ENCODE data around the gene CLHC1.
A peak's percentile ranks its signal among the peaks of the same experiment; 100 is the strongest.
"Not testable (repeated sequence)": the region's sequence is repeated elsewhere in the genome, so short reads cannot be mapped to it uniquely, and the experiment has no call there.

The CLHC1 gene

DNA sequence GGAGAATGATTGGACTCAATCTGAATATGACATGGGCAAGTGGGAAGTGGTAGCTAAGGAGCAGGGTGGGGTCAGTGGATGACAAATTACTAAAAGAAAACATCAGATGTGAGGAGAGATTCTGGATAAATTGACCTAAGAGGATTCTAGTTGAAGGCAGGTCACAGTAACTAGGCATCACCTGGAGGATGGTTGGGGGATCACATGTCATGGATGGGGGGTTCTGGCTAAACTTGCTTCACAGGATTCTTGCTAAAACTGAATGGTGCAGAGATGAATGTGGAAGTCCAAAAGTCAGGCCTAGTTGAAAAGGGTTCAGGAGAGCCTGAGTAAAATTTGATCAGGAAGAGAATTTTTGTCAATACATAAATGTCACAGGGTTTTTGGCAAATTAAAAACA is 18.3 kb downstream of the CLHC1 start:
- no peaks in the 10 kb centered on the region for H3K4me1 Mint-ChIP-seq
- ATAC-seq: no peak
- H3K9me3 Mint-ChIP-seq: no peaks in the 10 kb centered on the region
- no peaks in the 10 kb centered on the region for H3K36me3 Mint-ChIP-seq
- no peak overlapping the region for H3K4me3 Mint-ChIP-seq
- DNase-seq (ENCODE audit: low spot score in 2 of 2): no peak
- H3K27ac Mint-ChIP-seq: no peak overlapping the region

DNA sequence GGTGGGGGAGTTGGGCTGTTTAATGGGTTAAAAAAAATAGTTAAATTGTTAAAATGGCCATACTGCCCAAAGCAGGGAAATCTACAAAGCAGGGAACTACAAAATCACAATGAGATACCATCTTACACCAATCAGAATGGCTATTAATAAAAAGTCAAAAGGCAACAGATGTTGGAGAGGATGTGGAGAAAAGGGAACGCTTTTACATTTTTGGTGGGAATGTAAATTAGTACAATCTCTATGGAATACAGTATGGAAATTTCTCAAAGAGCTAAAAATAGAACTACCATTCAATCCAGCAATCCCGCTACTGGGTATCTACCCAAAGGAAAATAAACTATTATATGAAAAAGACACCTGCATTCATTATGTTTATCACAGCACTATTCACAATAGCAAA is 27.1 kb downstream of the CLHC1 start:
- H3K4me3 Mint-ChIP-seq: no peak overlapping the region
- peaks cover 7% of the 10 kb centered on the region for H3K9me3 Mint-ChIP-seq
- H3K27ac Mint-ChIP-seq: no peak overlapping the region
- no peaks in the 10 kb centered on the region for H3K36me3 Mint-ChIP-seq
- H3K4me1 Mint-ChIP-seq: no peaks in the 10 kb centered on the region
- DNase-seq (ENCODE audit: low spot score in 2 of 2): no peak
- ATAC-seq: no peak

DNA sequence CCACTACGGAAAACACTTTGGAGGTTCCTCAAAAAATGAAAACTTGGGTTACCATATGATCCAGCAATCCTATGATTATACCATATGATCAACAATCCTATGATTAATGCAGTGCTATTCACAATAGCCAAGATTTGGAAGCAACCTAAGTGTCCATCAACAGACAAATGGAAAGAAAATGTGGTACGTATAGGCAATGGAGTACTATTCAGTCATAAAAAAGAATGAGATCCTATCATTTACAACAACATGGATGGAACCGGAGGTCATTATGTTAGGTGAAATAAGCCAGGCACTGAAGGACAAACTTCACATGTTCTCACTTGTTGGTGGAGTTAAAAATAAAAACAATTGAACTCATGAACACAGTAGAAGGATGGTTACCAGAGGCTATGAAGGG is 27.6 kb downstream of the CLHC1 start:
- ATAC-seq (no peak), DNase-seq (ENCODE audit: low spot score in 2 of 2) (no peak)
- Mint-ChIP-seq H3K27ac (no peak overlapping the region), H3K36me3 (no peaks in the 10 kb centered on the region), H3K9me3 (peaks cover 9% of the 10 kb centered on the region), H3K4me1 (no peaks in the 10 kb centered on the region), H3K4me3 (no peak overlapping the region)

DNA sequence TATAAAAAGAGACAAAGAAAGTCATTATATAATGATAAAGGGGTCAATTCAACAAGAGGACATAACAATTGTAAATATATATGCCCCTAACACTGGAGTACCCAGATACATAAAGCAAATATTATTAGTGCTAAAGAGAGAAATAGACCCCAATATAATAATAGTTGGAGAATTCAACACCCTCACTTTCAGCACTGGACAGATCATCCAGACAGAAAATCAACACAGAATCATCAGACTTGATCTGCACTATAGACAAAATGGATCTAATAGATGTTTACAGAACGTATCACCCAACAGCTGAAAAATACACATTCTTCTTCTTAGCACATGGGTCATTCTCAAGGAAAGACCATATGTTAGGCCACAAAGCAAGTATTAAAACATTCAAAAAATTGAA is 31.7 kb downstream of the CLHC1 start:
- H3K4me1 Mint-ChIP-seq: no peaks in the 10 kb centered on the region
- peaks cover 13% of the 10 kb centered on the region for H3K9me3 Mint-ChIP-seq
- no peak for ATAC-seq
- DNase-seq (ENCODE audit: low spot score in 2 of 2): no peak
- H3K4me3 Mint-ChIP-seq: no peak overlapping the region
- H3K27ac Mint-ChIP-seq: no peak overlapping the region
- peaks cover 6% of the 10 kb centered on the region for H3K36me3 Mint-ChIP-seq

DNA sequence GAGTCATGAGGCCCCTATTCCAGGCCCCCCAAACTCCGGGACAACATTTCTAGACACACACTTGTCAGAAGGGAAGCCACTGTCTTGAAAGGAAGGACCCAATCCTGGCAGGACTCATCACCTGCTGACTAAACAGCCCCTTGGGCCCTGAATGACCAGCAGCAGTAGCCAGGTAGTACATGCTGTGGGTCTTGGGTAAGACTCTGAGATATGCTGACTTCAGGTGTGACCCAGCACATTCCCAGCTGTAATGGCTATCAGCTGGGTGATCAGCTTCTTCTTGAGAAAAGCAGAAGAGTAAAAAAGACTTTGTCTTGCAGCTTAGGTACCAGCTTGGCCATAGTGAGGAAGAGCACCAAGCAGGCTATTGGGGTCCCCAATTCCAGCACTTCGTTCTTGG is 35.6 kb downstream of the CLHC1 start:
- ATAC-seq: no peak
- H3K4me1 Mint-ChIP-seq: no peaks in the 10 kb centered on the region
- H3K9me3 Mint-ChIP-seq: peaks cover 14% of the 10 kb centered on the region
- DNase-seq (ENCODE audit: low spot score in 2 of 2): no peak
- H3K4me3 Mint-ChIP-seq: no peak overlapping the region
- peaks cover 6% of the 10 kb centered on the region for H3K36me3 Mint-ChIP-seq
- H3K27ac Mint-ChIP-seq: no peak overlapping the region

DNA sequence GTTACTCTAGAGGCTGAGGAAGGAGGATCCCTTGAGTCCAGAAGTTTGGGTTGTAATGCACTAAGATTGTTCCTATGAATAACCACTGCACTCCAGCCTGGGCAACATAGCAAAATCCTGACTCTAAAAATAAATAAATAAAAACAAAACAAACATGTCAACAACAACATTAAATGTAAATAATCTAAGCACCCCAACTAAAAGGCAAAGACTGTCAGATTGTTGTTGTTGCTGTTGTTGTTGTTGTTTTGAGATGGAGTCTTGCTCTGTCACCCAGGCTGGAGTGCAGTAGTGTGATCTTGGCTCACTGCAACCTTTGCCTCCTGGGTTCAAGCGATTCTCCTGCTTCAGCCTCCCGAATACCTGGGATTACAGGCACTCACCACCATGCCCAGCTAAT is 40.2 kb downstream of the CLHC1 start:
- H3K9me3 Mint-ChIP-seq; DNase-seq (ENCODE audit: low spot score in 2 of 2); H3K4me1 Mint-ChIP-seq; H3K36me3 Mint-ChIP-seq; H3K27ac Mint-ChIP-seq; ATAC-seq; H3K4me3 Mint-ChIP-seq: not testable (repeated sequence)

DNA sequence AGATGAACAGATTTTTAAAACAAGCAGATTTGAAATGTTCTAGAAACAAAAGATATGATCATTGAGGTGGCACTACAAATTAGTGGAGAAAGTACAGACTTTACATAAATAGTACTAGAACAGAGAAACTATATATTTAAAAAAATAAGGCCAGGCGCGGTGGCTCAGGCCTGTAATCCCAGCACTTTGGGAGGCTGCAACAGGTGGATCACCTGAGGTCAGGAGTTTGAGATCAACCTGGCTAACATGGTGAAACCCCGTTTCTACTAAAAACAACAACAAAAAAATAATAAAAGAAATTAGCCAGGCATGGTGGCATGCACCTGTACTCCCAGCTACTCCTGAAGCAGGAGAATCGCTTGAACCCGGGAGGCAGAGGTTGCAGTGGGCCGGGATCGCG is 45.3 kb downstream of the CLHC1 start:
- not testable (repeated sequence) for DNase-seq (ENCODE audit: low spot score in 2 of 2); H3K27ac Mint-ChIP-seq; H3K4me1 Mint-ChIP-seq; H3K36me3 Mint-ChIP-seq; H3K4me3 Mint-ChIP-seq; ATAC-seq; H3K9me3 Mint-ChIP-seq

DNA sequence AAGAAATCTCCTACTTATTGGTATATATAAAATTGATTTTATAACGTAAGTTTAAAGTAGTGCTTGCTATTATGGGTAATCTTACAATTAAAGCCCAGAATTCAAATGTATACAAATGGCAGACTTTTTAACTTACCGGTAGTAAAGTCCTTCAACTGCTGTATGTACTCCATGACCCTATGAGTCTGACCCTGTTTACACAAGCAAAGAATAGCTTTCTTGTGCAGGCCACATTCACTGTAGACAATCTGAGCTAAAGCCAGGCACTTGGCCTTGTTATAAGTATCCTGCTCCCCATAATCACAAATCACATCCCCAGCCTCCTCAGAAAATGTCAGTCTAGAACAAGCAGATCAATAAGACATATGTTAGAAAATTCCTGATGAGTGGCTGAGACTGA is 51.7 kb downstream of the CLHC1 start:
- ATAC-seq (no peak), DNase-seq (ENCODE audit: low spot score in 2 of 2) (no peak)
- H3K27ac Mint-ChIP-seq: no peak overlapping the region
- no peaks in the 10 kb centered on the region for H3K36me3 Mint-ChIP-seq
- H3K9me3 Mint-ChIP-seq: no peaks in the 10 kb centered on the region
- no peak overlapping the region for H3K4me3 Mint-ChIP-seq
- H3K4me1 Mint-ChIP-seq: no peaks in the 10 kb centered on the region

DNA sequence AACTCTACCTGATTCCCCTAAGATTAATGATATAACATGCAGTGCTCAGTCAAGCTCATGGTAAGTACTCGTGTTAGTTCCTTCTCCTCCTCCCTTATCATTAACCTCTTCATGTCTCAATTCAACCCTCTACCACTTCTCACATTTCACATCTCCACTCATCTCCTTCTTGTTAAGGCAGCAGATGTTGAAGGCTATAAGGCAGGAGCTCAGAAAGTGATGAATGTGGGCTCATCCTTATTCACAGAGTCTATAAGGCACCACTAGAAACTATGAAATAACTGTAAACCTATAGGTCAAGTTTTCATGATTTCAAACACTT is 56.0 kb downstream of the CLHC1 start:
- no peak for DNase-seq (ENCODE audit: low spot score in 2 of 2)
- Mint-ChIP-seq H3K36me3 (no peaks in the 10 kb centered on the region), H3K27ac (no peak overlapping the region), H3K9me3 (no peaks in the 10 kb centered on the region), H3K4me3 (no peak overlapping the region), H3K4me1 (no peaks in the 10 kb centered on the region)
- no peak for ATAC-seq

DNA sequence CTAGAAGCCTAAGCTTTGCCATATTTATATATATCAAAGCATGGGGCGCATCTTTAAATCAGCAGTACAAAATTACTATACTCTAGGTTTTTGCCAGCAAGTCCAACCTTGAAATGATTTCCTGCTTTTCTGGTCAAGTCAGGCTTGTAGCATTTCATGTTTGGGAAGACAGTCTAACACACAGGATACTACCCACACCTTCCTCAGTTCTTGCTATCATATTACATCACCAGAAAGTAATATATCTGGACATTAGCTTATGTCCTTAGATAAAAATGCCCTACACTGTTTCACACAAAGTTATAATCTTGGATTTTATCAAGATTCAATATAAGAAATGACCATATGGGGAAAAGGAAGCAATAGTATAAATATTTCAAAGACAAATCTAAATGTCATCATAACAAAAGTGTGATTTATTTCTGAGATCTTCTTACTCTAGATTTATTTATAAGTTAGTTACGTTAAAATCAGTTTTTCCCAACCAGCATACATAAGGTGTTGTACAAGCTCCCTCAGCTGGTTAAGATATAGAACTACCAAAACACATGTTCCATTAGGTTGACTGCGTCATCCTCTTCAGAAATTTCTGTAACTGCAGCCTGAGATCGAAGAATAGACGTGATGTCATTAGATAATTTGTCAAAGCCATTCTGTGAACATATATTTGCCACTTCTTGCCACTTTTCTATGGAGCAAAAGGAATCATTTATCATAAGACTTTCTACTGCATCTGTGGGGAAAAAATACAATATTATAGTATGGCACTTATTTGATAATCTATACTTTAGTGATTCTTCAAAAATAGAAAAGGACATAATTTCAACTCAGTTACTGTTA is 56.6 kb downstream of the CLHC1 start:
- no peak overlapping the region for H3K27ac Mint-ChIP-seq

DNA sequence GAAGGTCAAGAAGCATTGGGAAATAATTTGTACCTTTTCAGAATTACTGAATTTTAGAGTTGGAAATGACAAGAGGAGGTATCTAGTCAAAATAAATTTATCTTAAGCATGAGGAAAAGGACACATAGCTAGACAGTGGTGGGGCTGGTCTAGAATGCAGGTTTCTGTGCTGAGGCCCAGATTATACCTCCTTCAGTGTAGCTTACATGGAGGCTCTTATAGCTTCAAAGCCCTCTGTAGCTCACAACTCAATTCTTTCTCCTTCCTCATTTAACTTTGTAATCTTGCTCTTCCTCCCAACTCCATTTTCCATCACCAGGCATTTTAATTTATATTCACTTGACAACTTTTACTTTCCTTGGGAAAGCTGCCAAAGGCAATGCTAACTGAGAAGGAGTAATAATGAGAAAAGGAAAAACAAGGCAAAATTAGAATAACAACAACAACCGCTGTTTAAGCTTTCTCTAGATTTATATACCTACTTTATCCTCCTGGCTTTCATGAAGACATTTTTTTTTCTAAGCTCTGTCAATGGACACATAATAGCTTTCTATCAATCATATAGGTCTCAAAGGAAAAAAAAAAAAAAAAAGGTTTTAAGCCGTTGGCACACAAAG is 58.5 kb downstream of the CLHC1 start:
- Mint-ChIP-seq H3K9me3 (no peaks in the 10 kb centered on the region), H3K4me3 (no peak overlapping the region), H3K4me1 (no peaks in the 10 kb centered on the region), H3K27ac (no peak overlapping the region), H3K36me3 (no peaks in the 10 kb centered on the region)
- no peak for DNase-seq (ENCODE audit: low spot score in 2 of 2)
- no peak for ATAC-seq

More for the DNA sequence above, 56.6 kb downstream of the CLHC1 start:
- no peaks in the 10 kb centered on the region for H3K36me3 Mint-ChIP-seq
- H3K9me3 Mint-ChIP-seq: no peaks in the 10 kb centered on the region
- H3K4me3 Mint-ChIP-seq: no peak overlapping the region
- DNase-seq (ENCODE audit: low spot score in 2 of 2) (no peak), ATAC-seq (peak; percentile 75)
- H3K4me1 Mint-ChIP-seq: no peaks in the 10 kb centered on the region

DNA sequence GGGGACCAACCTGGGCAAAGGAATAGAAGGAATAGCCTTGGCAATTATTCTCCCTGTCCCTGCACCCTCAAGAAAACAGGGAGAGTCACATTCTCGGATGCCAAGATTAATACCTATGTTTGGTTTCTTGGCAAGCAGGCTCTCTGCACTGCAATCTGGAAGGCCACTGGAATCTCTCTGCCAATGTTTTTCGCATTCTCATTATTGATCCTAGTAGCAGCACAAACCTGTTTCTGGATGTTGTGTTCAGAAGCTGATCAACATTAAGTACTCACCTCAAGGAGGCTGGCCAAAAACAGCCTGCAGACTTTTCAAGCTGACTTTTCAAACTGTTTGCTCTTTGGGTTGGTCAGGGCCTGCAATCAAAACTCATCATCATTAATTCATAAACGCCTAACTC is 62.2 kb downstream of the CLHC1 start:
- Mint-ChIP-seq H3K27ac (no peak overlapping the region), H3K4me1 (no peaks in the 10 kb centered on the region), H3K9me3 (no peaks in the 10 kb centered on the region), H3K4me3 (no peak overlapping the region), H3K36me3 (no peaks in the 10 kb centered on the region)
- DNase-seq (ENCODE audit: low spot score in 2 of 2) (no peak), ATAC-seq (no peak)

DNA sequence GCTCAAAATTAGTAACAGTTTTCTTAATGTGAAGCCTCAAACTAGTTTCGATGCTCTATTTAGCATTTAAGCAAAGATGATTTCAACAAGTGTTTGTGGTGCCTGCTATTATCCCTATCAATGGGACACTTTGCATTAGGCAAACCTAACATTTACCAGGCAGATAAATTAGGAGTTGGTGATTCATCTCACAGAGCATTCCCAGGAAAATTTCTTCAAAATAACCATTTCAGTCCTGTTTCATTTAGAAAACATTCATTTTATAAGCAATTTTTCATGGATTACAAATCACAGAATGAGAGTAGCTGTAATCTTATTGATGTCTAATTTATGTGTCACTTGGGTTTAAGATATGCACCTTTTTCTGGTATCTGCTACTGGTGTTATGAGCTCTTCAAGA is 62.7 kb downstream of the CLHC1 start:
- ATAC-seq: no peak

DNA sequence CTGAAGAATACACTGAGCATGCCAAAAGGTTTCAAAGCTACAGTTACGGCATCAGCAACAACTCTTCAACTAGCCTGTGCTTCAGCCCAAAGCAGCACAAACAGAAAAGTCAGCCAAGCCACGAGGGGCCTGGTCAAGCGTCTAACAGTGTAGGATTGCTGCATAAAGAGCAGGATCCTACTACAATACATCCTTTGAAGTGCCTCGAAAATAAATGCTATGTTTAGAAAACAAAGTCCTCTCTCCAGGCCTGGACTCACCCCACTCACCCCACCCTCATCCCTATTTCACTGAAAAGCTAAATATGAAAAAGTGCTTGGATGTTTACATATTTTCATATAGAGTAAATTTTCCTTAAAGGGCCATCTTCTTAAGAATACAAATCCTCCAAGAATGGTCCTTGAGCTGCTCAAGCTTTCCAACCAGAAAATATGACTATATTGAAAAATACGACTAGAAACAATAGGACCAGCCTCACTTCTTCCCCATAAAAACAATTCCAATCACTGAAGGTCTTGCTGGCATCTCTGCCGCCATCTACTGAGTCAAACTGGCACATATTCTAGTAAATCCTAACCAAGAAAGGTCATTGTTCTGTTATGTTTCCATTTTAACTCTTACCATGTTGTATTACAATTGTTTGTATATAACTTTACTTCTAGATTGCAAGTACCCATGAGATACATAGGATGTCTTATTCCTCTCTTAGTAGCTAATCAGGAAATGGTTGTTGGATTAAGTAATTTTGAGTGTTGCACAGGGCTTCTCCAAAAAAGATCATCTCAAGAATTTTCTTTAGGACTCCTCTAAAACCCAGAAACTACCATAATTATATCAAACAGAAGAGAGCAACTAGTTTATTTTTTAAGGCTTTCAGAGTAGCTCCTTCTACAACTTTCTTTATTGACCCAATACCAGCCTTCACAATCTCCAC is 63.6 kb downstream of the CLHC1 start:
- ATAC-seq (peak; percentile 32), DNase-seq (ENCODE audit: low spot score in 2 of 2) (no peak)
- H3K4me1 Mint-ChIP-seq: no peaks in the 10 kb centered on the region

More for the DNA sequence above, 62.7 kb downstream of the CLHC1 start:
- Mint-ChIP-seq H3K4me1 (no peaks in the 10 kb centered on the region), H3K27ac (no peak overlapping the region), H3K4me3 (no peak overlapping the region), H3K9me3 (no peaks in the 10 kb centered on the region), H3K36me3 (no peaks in the 10 kb centered on the region)
- no peak for DNase-seq (ENCODE audit: low spot score in 2 of 2)

DNA sequence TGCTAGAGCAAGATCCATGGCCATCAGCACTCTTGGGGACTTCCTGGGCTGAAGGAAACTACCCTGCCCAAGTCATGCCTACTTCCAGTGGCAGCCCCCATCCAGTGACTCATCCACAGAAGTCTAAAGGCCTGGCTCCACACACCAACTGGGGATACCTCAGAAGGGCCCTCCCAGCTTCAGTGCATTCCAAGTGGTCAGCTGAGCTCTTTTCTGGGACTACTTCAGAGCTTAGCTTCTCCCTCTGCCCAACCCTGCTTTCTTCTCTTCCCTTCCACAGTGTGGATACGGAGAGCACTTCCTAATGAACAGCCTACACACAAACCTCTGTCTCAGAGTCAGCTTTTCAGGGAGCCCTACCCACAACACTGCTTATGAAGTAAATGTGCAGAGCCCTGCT is 66.5 kb downstream of the CLHC1 start:
- ATAC-seq: no peak
- Mint-ChIP-seq H3K4me1 (no peaks in the 10 kb centered on the region), H3K27ac (no peak overlapping the region), H3K9me3 (no peaks in the 10 kb centered on the region), H3K4me3 (no peak overlapping the region), H3K36me3 (no peaks in the 10 kb centered on the region)
- peak in 1 of 2 donors; percentile 36 for DNase-seq (ENCODE audit: low spot score in 2 of 2)

More for the DNA sequence above, 63.6 kb downstream of the CLHC1 start:
- Mint-ChIP-seq H3K27ac (no peak overlapping the region), H3K9me3 (no peaks in the 10 kb centered on the region), H3K4me3 (no peak overlapping the region), H3K36me3 (no peaks in the 10 kb centered on the region)

Measured in stimulated activated effector memory CD8-positive, alpha-beta T cell treated with anti-CD3 and anti-CD28 coated beads, Interleukin-12 subunit alpha, Interleukin-12 subunit beta, amount 100 ng/mL, for 72 hours (primary cell).